Cerebellar cortex (tissue), 1 donor: Measurements from ENCODE around the gene PSAP.
A peak's percentile ranks its signal among the peaks of the same experiment; 100 is the strongest.

ENCODE experiments used
- DNase-seq: peaks from one replicate; pipeline ENCODE4 v3.0.0-alpha.2; 2015; ENCODE audit warnings: low spot score

The PSAP gene

DNA sequence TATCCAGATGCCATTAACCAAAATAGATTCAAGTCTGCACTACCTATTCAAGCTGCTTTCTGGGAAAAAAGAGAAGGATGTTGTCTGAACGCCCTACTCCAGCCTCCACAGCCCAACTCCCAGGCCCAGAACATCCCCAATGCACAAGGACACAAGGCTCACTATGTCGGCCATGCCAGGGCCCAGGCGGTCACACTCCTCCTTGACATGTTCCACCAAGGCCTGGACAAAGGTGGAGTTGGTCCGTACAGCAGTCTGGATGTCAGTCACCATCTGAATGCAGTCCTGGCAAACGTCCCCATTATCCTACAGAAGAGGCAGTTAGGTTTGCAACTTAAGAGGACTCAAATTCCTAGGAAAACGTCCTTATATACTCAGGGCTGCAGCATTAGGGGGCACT is 23.2 kb downstream of the PSAP start:
- DNase-seq, result no peak

DNA sequence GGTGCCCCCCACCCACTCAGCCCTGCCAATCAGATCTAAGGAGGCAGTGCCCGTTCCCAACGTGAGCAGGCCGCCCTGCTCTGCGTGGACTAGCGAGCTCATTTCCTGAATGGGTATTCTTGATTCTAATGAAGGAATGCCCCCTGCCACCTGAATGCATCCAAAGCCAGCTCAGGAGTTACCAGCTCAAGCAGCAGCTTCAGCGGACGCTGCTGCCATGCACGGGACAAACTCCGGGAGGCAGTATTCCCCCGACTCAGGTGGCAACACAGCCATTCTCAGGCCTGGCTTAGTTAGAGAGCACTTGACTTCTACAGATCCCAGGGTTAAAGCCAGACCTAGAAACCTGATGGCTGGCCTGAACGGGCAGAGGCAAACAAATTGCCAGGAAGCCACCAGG is 25.8 kb downstream of the PSAP start:
- no peak for DNase-seq

DNA sequence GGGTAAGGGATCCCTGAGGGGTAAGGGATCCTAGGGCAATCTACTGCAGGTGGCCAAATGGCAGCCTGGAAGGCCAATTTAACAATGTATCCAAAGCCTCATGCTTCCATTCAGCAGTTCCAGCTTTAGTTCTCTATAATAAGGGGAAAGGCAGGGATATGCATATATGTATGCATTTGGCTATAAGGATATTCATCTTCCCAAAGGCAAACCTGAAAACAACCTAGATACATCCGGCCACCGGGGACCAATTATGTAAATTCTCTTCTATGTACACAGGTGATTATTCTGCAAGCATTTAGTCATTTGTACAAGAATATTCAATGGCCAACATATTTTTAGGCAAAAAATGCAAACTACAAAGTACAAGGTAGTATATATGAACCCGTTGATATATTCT is 26.7 kb downstream of the PSAP start:
- DNase-seq, result no peak

DNA sequence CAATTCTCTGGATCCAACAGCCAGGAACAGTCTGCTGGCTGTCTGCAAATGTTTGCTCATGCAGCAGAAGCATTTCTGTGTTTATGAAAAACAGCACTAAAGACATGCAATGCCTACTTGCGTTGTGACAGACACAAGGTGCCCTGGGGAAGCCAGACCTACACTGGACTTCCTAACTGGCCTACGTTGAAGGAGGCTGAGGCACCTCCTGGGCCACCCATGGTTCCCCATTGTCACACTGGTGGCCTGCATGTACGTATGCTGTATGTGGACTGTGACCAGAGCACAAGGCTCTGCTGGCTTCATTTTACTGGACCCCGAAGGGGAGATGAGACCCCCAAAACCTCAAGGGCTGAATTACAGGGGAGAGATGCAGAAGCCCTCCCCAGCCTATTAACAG is 27.7 kb downstream of the PSAP start:
- no peak for DNase-seq

DNA sequence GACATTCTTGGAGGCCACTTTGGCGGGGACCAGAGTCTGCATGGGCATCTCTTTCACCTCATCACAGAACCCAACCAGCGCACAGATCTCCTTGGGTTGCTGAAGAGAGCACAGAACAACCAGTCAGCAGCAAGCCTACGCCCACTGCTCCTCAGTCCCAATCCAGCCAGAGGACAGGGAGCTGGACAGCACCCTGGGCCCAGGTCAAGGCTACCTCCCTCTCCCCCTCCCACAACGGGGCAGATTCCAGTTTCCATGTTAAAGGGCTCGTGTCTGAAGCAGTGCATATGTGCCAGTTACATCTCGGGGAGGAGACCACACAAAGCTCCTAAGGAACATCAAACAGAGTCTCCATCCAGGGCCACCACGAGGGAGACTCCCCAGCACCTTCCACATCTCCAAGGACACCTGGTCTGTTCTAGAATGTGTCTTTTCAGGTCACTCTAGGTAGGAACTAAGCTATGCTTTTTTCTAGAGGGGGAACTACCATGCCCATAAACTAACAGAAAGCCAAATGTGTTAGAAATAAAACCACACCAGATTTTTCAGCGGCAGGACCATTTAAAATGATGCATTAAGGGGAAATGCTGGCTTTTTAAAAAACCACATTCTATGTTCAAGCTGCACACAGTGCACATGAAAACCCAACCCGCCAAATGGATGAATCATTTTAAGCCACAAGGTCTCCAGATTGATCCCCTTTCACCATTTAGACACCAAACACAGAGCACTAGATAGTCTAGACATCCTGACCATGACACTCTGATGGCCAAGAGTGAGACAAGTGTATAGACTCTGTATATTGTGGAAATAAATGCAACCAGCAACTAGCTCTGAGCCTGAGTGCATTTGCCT is 28.9 kb downstream of the PSAP start:
- DNase-seq, result no peak

DNA sequence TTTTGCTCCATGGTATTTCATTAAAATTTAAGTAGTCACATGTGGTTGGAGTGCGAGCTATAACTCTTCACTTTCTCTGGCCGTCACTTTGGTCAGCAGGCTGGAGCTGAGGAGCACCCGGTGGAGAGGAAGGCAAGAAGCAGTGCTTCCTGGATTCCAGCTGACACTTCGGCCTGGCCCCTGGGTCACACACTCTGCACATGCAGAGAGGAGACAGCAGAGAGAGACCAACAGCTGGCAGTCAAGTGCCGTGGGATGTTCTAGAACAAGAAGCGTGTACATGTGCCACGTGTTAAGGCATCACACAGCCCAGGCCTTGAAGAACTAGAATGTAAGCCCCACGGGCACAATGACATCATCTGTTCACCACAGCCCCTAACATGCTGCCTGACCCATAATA is 30.1 kb downstream of the PSAP start:
- DNase-seq, result no peak

DNA sequence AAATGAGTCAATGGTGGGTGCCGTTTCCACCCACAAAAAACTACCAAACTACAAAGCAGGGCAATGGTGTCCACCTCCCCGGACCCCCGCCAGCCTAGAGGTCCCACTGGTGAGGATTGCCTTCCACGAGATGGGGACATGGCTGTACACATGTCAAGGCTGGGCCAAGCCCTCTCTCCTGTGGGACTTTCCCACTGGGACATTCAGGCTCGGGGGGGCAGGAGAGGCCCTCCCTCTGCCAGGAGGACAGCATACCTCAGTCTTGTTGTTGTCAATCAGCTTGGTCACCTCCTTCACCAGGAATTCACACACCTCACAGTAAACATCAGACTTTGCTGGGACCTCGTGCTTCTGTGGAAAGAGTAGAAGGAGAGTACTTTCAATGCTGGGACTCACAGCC is 31.1 kb downstream of the PSAP start:
- DNase-seq, result no peak

DNA sequence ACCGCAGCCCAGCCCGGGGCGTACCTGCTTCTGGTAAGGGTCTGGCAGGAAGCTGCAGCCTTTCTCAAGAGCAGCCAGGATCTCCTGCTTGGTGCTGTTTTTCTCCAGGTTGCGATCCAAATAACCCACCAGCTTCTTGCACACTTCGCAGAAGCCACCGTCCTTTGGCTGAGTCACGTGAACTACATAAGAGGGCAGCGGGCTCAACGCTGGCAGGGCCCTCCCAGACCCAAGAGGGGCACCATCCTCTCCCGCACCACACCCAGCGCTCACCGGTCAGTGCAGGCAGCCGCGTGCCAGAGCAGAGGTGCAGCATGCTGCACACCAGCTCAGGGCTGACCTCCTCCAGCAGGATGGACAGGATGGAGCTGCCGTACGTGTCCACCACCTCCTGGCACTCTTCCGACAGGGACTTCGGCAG is 31.6 kb downstream of the PSAP start:
- no peak for DNase-seq

DNA sequence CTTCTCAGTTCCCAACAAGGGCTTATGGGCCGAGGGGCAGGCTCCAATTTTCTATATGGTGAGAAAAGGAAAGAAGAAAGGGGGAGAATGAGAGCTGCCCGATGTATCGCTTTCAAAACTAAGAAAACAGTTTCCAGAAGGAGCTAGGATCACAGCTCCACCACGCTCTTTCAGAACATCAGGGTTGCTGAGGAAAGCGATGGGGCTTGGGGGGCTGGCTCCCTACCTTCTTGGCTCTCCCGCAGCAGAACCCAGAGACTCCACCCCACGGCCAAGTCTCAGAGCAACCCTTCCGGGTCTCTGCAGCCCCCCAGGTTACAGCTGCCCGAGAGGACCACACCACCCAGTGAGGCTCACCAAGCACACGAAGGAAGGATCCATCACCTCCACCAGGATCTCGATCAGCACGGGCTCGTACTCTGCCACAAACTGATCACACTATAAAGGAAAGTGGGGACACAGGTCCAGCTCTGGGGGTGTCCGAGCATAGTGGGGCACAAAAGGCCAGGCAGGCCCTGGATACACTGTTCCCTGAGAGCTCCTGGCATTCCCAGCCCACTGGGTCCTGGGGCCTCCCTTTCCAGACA is 32.3 kb downstream of the PSAP start:
- no peak for DNase-seq

DNA sequence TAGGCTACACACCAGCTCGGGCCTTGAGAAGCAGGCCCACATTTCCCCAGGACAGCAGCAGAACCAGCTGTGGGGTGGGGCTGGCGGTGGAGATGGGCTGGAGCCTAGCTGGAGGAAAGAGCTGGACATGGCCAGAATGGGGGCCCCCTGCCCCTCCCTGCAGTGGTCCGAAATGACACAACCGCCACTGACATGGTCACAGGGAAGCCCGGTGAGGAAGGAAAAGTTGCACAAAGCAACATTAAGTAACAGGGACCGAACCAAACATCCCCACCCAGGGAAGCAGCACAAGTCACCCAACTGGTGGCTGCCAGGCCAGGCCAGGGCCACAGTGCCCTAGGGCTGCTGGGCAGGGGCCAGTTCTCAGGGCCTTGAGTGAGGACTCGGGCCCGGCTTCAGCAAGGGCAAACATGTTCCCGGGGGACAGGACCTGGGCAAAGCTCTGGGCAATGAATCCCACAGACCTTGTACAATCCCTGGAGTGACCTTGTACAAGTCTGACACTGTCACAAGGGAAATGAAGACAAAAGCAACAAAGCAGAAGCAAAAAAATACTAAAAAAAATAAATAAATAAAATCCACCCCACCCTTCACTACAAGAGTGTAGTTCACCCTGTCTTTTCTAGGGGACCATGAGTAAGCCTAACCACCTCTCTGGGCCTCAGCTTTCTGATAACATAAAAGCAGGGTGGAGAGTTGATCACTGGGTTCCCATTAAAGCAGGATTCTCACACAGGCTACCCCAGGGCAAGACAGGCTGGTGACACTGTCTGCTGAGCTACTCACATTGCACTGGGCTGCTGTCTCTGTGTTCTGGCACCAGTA is 33.0 kb downstream of the PSAP start:
- no peak for DNase-seq

DNA sequence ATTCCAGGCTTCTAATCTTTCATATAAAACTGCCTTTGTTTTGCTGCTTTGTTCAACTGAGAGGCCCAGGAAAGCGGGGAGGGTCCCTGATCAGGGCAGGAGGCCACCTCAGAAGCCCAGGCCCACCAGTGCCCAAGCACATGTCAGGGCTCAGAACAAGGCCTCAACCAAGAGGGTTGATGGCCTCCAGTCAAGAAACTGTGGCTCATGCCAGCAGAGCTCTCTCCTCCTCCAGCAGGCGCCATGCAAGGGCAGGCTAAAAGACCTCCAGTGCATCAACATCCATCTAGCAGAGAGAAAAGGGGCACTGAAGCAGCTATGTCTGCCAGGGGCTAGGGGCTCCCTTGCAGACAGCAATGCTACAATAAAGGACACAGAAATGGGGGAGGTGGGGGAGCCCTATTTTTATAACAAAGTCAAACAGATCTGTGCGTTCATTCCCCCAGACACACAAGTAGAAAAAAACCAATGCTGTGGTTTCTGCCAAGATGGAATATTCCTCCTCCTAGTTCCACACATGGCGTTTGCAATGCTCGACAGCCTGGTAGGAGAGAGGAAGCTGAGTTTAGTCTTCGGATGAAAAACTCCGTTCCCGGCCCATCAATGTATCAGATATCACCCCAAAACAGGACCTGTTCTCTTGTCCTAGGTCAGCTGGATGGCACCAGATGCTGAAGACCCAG is 34.0 kb downstream of the PSAP start:
- DNase-seq, result peak; percentile 54

DNA sequence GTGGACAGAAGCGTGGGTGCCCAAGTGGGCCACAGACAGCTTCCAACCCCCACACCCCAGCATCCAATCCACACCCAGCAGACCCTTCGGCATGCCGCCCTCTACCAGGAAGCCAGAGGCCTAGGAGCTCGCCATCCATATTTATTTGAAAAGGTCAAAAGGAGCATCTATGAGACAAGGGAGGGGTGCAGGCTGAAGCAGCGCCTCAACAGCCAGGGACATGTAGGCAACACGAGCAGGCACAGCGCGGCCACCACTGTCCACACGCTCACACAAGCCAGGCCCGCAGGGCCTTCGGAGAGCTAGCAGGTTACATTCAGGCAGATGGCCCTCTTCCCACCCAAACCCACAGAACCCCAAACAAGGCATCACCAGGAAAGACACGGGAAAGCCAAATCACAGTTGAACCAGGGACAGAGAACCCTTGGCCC is 34.6 kb downstream of the PSAP start:
- DNase-seq, result no peak

DNA sequence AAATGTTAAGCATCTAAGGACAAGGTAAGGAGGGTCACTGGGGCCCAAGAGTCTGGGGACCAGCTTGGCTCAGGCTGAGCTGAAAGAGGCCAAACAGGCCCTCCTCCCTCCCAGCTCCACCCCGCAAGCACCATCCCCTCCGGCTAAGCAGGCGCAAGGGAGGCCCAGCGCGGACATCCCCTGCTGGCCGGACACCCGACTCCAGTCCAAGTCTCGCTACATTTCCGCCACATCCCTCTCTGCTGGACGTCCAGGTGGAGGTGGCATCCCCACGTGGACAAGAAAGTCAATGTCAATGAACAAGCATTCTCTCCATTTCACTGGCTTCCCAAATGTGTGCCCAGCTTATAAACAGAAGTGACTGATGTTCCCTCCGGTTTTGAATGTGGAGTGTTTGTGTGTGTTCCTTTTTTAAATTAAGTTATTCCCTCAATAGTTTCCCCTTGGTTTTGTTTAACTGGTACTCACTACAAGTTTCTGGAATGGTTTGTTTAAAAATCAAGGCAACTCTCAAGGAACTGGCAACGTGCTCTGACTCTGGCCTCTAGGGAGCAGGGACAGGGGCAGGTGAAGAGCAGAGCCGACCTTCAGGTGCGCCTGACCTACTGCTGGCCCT is 35.4 kb downstream of the PSAP start:
- no peak for DNase-seq

DNA sequence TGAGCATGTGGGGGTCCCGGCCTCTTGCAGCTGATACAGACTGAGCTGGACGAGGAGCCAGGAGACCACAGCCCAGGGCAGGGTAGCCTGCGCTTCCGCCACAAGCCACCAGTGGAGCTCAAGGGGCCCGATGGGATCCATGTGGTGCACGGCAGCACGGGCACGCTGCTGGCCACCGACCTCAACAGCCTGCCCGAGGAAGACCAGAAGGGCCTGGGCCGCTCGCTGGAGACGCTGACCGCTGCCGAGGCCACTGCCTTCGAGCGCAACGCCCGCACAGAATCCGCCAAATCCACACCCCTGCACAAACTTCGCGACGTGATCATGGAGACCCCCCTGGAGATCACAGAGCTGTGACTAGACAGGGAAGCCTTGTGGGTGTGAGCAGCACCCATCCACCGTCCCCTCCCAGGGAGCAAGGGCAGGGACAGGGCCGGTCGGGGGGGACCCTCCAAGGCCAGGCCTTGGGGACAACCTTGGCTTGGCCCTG is 36.1 kb downstream of the PSAP start:
- no peak for DNase-seq

DNA sequence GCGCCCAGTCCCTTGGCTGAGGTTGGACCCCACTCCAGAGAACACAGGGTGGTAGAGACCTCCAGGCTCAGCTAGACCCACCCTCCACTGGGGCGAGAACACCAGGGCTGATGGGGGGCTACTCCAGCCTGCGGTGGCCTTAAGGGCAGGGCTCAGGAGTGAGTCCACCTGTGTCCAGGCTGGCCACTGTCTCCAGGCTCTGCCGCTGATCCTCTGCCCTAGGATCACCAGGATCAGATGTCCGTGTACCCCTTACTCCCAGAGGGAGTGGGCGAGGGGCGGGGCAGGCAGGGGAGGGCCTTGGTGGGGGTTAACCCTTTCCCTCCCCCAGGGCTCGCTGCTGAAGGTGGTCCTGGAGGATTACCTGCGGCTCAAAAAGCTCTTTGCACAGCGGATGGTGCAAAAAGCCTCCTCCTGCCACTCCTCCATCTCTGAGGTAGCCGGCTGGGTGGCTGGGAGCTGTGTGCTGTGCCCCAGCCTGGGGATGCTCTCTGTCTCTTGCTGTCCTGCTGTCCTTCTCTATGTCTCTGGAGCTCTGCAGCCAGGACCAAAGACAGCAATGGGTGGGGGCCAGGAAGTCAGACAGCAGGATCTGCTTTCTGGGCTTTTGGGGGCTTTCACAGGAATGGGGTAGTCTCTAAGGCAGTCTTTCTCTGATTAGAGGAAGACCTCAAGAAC is 38.0 kb downstream of the PSAP start:
- no peak for DNase-seq

DNA sequence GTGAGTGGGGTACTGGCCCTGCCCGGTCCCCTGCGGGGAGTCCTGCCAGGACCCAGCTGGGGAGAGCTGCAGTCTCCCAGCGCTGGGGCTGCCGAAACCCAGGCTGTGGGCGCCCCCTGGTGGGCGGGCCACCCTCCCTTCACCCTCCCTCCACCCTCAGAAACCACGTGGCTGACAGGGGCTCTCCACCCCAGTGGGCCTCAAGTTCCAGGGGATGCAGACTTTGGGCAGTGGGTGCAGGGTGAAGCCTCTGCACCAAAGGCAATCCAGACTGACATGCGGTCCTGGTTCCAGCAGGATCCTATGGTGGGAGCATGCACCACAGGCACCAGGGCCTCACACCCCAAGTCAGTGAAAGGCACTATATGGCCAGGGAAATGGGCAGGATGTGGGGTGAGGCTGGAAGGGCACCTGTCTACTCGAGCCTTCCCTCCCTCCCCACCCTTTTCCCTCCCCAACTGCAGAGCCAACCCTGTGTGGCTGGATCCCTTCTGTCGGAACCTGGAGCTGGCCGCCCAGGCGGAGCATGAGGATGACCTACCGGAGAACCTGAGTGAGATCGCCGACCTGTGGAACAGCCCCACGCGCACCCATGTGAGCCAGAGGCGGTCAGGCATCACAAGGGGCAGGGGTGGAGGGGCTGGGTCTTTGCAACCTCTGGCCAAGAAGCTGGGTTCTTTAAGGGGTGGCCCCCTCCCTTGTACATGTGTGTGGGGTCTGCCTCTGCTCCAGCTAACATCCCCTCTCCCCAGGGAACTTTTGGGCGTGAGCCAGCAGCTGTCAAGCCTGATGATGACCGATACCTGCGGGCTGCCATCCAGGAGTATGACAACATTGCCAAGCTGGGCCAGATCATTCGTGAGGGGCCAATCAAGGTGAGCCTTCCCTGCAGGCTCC is 38.8 kb downstream of the PSAP start:
- DNase-seq, result no peak

DNA sequence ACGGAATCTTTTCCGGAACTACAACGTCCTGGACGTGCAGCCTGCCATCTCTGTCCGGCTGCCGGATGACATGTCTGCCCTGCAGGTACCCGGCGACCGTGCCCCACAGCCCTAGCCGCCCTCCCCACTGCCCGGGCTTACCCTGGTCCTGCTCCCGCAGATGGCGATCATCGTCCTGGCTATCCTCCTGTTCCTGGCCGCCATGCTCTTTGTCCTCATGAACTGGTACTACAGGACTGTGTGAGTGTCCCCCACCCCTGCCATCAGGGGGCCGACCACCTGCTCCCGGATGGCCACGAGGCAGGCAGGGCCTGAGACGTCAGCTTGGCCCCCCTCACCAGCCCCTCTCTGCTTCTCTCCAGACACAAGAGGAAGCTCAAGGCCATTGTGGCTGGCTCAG is 39.7 kb downstream of the PSAP start:
- no peak for DNase-seq

DNA sequence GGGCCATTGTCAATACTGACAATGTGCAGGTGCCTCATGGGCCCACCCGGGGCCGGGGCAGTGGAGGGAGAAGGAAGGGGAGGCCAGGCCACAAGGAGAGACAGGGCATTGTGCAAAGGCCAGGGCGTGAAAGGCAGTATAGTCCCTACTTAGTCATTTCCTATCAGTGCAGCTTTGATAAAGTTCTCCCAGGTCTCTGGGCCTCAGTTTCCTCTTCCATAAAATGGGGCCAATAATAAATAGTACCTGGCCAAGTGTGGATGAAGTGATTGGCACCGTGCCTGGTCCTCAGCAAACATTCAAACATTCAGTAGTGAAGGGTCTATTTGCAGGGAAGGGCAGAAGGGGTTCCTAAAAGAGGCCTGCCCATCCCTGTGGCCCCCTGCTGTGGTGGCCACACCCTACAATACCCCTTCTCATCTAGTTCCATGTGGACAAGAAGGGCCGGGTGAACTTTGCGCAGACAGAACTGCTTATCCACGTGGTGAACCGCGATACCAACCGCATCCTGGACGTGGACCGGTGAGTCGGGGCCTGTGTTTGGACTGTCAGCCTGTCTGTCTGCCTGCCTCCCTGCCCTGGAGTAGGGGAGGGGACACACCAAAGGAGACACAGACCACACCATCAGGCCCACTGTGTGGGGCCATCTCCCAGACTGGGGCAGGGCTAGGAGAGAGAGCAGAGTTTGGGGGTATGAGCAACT is 40.9 kb downstream of the PSAP start:
- no peak for DNase-seq

DNA sequence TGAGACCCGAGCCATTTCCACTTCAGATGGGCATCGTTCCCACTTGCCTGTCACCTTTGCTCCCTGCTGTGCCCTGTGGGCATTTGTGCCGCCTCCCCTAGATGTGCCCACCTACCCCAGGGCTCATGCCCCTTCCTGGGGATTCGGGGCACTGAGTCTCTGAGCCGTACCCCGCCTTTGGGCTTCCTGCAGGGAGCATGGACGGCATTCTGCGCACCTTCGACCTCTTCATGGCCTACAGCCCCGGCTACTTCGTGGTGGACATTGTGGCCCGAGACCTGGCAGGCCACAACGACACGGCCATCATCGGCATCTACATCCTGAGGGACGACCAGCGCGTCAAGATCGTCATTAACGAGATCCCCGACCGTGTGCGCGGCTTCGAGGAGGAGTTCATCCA is 41.4 kb downstream of the PSAP start:
- no peak for DNase-seq
